GM12891 (cell line): ENCODE results near the gene ME3.

Experiments
- POLR2AphosphoS5 ChIP-seq: IDR thresholded peaks from 2 replicates; pipeline ENCODE4 v1.6.1; 2011; ENCODE audit warnings: low read depth, low read length, control low read depth
- TAF1 ChIP-seq: IDR thresholded peaks from 2 replicates; pipeline ENCODE4 v1.6.1; 2011; ENCODE audit warnings: low read depth, low read length, control low read depth

DNA sequence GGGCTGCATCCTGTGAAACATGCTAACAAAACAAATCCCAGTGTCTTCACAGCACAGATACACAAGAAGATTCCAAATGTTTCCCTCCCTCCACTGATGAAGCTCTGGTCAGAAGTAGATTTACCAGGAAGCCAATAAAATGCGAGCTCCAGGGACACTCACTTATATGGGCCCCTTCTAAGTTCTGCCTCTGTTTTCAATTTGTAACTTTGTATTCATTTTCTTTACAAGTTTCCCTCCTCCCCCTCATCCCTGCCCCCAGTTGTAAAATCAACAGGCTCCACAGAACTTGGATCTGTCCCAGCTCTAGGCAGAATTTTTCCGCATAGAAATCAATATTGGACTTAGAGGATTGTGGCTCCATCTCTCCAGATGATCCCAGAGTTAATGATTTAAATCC, 48.1 kb upstream of the ME3 start:
- TF ChIP-seq POLR2AphosphoS5 = no peak
- no peak for TF ChIP-seq TAF1
